ENCODE measurements around the gene MEGF10. TPM values are rescaled to one million over a fixed set of nuclear protein-coding genes. Genes with fewer than 3 reads are reported as not detected.

The MEGF10 gene
- polyA plus RNA-seq, 1 experiment: not detected

DNA sequence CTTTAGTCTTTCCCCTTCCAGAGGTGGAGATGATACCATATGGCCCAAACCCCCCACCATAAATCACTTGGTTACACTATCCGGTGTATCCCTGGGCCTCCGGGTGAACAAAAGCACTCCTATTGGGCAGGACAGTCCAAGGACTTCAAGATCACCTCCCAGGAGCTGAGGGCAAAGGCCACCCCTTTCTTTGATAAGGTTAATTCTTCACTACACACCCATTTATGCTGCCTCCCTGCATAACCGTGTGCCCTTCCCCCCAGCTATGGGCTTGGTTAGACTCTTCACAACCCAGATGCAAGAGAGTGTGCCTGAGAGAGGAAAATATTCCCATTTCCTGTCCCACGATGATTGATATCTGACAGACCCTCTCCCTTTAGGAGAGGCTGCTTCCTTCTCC lies 162.0 kb downstream of the MEGF10 start:
- ChIA-PET CTCF (no interaction called here), POLR2A (no interaction called here)
- Histone ChIP-seq H3K4me3 (ENCODE audit: low read depth, low read length) (no peak overlapping the region), H3K36me3 (ENCODE audit: control insufficient read depth, insufficient read depth, low read length) (no peaks in the 10 kb centered on the region), H3K27me3 (ENCODE audit: control insufficient read depth, insufficient read depth, low read length) (peaks cover 1% of the 10 kb centered on the region; the same call in 1 of the 2 replicates)
- TF ChIP-seq, protein P1, sequence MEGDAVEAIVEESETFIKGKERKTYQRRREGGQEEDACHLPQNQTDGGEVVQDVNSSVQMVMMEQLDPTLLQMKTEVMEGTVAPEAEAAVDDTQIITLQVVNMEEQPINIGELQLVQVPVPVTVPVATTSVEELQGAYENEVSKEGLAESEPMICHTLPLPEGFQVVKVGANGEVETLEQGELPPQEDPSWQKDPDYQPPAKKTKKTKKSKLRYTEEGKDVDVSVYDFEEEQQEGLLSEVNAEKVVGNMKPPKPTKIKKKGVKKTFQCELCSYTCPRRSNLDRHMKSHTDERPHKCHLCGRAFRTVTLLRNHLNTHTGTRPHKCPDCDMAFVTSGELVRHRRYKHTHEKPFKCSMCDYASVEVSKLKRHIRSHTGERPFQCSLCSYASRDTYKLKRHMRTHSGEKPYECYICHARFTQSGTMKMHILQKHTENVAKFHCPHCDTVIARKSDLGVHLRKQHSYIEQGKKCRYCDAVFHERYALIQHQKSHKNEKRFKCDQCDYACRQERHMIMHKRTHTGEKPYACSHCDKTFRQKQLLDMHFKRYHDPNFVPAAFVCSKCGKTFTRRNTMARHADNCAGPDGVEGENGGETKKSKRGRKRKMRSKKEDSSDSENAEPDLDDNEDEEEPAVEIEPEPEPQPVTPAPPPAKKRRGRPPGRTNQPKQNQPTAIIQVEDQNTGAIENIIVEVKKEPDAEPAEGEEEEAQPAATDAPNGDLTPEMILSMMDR (IDR thresholded peaks at IDR 0.05; ENCODE audit: insufficient read depth, low read depth, low read length): no peak
- no peak for DNase-seq (ENCODE audit: low read depth)

DNA sequence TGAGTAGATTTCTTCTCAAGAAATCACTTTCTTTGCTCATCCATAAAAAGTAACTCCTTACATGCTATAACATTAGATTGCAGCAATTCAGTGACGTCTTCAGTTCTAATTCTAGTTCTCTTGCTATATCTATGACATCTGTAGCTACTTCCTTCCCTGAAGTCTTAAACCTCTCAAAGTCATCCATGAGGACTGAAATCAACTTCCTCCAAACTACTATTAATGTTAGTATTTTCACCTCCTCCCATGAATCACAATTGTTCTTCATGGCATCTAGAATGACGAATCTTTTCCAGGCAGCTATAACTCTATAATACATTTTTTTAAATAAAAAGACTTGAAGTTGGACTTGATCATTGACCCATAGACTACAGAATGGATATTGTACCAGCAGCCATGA lies 180.6 kb downstream of the MEGF10 start:
- Histone ChIP-seq H3K4me3 (ENCODE audit: low read depth, low read length) (no peak overlapping the region), H3K27me3 (ENCODE audit: control insufficient read depth, insufficient read depth, low read length) (0 out of 2 replicates have a peak, but pooled peaks cover 3% of the 10 kb centered on the region), H3K36me3 (ENCODE audit: control insufficient read depth, insufficient read depth, low read length) (no peaks in the 10 kb centered on the region)
- TF ChIP-seq, protein P1 (IDR thresholded peaks at IDR 0.05; ENCODE audit: insufficient read depth, low read depth, low read length): no peak
- ChIA-PET CTCF (interaction anchor here (0.7 to 2.6 kb wide), 2 partner anchors 21 to 1988 kb away, joined by 3 to 15 read pairs; no protein-coding TSS in a partner anchor), POLR2A (no interaction called here)
- no peak for DNase-seq (ENCODE audit: low read depth)

- POLR2A ChIA-PET: no interaction called here
- CTCF ChIA-PET: interaction anchor here (2.6 kb wide), 1 partner anchor 19 kb away, joined by 15 read pairs; no protein-coding TSS in a partner anchor
- no peak overlapping the region for H3K4me3 ChIP-seq (ENCODE audit: low read depth, low read length)
Observed at GRCh38 chr5:127472700-127473099, 182.1 kb downstream of the MEGF10 start.

GRCh38 chr5:127486471-127486870 lies 195.9 kb downstream of the MEGF10 start:
- no peak for DNase-seq (ENCODE audit: low read depth)
- TF ChIP-seq, protein P1 (IDR thresholded peaks at IDR 0.05; ENCODE audit: insufficient read depth, low read depth, low read length): no peak
- Histone ChIP-seq H3K4me3 (ENCODE audit: low read depth, low read length) (no peak overlapping the region), H3K36me3 (ENCODE audit: control insufficient read depth, insufficient read depth, low read length) (no peaks in the 10 kb centered on the region), H3K27me3 (ENCODE audit: control insufficient read depth, insufficient read depth, low read length) (peaks cover 6% of the 10 kb centered on the region)
- ChIA-PET CTCF (no interaction called here), POLR2A (no interaction called here)

More at GRCh38 chr5:127472700-127473099, 182.1 kb downstream of the MEGF10 start:
- Histone ChIP-seq H3K27me3 (ENCODE audit: control insufficient read depth, insufficient read depth, low read length) (0 out of 2 replicates have a peak, but pooled peaks cover 3% of the 10 kb centered on the region), H3K36me3 (ENCODE audit: control insufficient read depth, insufficient read depth, low read length) (no peaks in the 10 kb centered on the region)
- TF ChIP-seq, protein P1 (IDR thresholded peaks at IDR 0.05; ENCODE audit: insufficient read depth, low read depth, low read length): no peak
- no peak for DNase-seq (ENCODE audit: low read depth)

- TF ChIP-seq, protein P1 (IDR thresholded peaks at IDR 0.05; ENCODE audit: insufficient read depth, low read depth, low read length): peak; percentile 75
- H3K27me3 ChIP-seq (ENCODE audit: control insufficient read depth, insufficient read depth, low read length): peaks cover 5% of the 10 kb centered on the region
- H3K36me3 ChIP-seq (ENCODE audit: control insufficient read depth, insufficient read depth, low read length): no peaks in the 10 kb centered on the region
- H3K4me3 ChIP-seq (ENCODE audit: low read depth, low read length): no peak overlapping the region
- POLR2A ChIA-PET: no interaction called here
- CTCF ChIA-PET: interaction anchor here (0.6 to 3.6 kb wide), 30 partner anchors 8 to 1140 kb away, joined by 3 to 15 read pairs (median 4); no protein-coding TSS in a partner anchor
- DNase-seq (ENCODE audit: low read depth): peak; percentile 13
Observed at GRCh38 chr5:127492854-127493738, 202.5 kb downstream of the MEGF10 start.

Measured in BJ (cell line).